Caki2 (cell line): ENCODE measurements around the gene CSF3R. TPM values are rescaled to one million over a fixed set of nuclear protein-coding genes. Genes with fewer than 3 reads are reported as not detected.
A peak's percentile ranks its signal among the peaks of the same experiment; 100 is the strongest.

Experiments used
- DNase-seq: peaks from one replicate; pipeline ENCODE4 v3.0.0-alpha.2; 2015; ENCODE audit warnings: low read depth
- in situ Hi-C: cut with HindIII; loops from 2 replicates; pipeline ENCODE4 v1.10.0; 2016; ENCODE audit warnings: low sequenced_read_pairs, low pct_unique_long_range_greater_than_20kb, mixed read lengths
- total RNA-seq: library from RNA; depleted of rRNA; stranded (reverse); fragments of >200 nt; shearing (Covaris generic); gene quantifications from 2 replicates; pipeline ENCODE4 v1.2.3, GENCODE V29; 2014; ENCODE audit warnings: low replicate concordance

CSF3R gene
- total RNA-seq, 1 experiment from 2014 or later, result not detected

DNA sequence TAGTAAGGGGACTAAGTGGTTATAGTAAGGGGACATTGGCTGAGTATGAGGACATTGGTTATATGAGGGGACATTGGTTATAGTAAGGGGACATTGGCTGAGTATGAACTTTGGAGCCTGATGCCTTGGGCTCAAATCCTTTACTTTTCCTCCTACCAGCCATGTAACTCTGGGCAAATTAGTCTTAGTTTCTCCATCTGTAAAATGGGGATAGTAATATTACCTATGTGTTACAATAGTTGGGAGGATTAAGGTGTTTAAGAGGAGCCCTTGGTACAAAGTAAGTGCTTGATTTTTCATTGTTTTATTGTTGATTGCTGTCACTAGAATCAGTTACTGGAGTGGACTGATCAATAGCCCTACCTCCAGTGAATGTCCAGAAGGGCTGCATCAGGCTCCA lies 35.3 kb downstream of the CSF3R start:
- in situ Hi-C loops, result no loop called here
- no peak for DNase-seq

DNA sequence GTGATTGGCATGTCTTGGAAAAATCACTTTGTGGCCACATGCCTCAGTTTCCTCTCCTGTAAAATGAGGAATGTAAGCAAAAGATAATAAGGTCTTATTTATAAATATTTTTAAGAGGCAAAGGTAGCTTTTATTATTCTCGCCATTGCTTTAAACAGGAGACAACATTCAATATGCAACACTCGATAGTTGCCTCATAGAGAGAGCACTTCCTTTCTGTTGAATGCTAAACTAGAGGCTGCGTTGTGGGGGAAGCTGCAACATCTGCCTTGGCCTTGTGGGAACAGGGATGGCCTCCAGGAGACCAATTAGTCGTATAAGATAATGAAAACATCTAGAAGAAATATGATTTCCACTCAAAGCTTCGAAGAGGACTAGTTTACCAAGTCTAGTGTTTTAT lies 36.0 kb downstream of the CSF3R start:
- DNase-seq, result no peak
- in situ Hi-C loops, result no loop called here

DNA sequence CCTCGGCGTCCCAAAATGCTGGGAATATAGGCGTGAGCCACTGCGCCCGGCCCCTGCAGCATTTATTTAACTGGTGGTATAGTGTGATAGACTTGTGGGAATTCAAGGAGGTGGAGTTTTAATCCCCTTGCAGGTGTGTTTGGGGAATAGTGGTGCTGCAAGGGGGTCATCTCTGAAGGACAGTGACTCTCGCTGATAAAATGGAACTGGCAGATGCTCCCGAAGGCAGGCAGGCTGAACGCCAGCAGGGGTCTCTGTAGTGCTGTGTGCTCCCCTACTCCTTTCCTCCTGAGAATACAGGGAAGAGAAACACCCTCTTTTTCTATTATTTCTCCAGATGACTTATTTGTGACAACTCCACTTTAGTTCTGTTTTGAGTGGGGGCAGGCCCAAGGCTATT lies 36.4 kb downstream of the CSF3R start:
- in situ Hi-C loops, result no loop called here
- no peak for DNase-seq

DNA sequence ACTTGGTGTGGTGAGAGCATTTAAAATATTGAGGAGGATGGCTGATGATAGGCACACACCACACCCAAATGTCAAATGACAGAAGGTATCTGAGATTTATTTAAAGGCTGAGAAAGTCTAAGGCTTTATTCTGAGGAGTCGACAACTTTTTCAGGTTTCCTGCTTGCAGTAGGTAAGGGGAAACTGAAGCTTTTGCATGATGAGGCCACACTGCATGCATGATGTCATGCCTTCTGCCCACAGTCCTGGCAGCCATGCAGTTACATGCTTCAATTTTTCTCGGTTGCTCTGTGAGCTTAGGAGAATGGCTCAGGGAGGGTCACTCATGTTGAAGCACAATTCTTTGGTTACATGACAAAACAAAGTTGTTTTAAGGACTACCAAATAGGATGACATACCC lies 39.4 kb downstream of the CSF3R start:
- DNase-seq, result no peak
- in situ Hi-C loops, result no loop called here

DNA sequence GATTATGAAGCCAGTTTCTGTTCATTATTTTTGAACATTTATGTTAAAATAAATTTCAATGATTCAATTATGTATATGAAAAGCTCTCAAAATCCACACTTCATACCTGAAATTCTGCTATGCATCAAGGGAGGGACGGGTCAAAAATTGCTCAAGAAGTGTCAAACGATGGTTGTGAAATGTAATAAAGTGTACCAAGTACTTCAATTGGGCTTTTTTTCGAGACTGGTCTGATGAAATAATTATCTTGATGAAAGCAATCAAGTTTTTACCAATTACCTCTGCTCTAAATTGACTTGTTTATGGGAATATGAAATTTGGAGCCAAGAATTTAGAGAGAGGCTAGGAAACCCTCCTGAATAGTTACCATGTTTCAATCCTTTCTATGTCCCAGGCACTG lies 40.4 kb downstream of the CSF3R start:
- DNase-seq, result no peak
- in situ Hi-C loops, result no loop called here

DNA sequence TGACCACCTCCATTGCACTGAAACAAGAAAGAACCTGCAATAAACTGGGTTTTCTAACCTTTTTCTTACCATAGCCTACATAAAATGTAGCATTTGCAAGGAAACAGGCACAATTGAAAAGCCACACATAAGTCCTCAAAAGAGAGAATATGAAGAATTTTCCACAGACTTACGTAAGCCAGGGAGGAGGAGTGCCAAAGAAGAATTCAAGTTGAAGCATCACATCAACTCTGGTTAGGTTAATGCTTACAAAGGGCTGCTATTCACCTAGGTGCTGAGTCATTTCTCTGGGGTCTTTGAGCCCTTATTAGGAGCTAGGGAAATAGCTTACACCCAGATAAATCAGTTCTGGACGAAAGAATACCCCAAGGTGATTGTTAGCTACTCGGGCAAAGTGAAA lies 42.1 kb downstream of the CSF3R start:
- in situ Hi-C loops, result no loop called here
- no peak for DNase-seq

DNA sequence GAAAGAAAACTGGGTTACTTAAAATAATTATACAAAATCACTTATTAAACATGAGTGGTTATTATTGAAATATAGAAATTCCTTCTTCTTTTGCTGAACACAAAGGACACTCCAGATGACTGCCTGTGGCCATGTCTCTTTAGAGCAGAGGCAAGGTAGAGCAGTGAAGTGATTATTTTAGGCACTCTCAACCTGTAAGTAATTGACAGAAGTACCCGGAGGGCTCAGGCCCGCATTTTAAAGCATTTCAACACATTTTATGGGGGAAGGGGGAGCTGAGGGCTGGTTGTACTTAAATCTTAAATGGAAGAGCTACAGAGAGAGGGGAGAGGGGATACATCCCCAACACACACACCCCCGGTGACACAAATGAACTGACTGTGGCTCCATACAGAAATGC lies 42.7 kb downstream of the CSF3R start:
- no peak for DNase-seq
- in situ Hi-C loops, result no loop called here

DNA sequence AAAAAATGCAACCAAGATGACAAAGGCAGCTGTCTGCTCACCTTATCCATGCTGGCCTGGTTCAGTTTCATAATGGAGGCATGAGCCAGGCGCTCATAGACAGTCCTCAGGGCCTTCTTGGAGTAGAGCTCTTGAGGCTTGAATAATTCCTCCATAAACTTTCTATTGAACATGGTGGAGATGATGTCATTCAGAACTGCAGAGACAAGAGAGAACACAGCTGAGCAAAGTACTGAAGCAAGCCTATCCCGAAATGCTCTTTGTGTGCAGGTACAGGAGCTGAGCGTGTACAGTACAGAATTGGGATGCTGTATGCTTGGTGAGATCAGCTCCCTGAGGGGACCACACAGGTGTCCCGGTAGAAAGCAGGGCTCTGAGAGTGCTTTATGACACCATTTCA lies 44.0 kb downstream of the CSF3R start:
- in situ Hi-C loops, result no loop called here
- DNase-seq, result no peak

DNA sequence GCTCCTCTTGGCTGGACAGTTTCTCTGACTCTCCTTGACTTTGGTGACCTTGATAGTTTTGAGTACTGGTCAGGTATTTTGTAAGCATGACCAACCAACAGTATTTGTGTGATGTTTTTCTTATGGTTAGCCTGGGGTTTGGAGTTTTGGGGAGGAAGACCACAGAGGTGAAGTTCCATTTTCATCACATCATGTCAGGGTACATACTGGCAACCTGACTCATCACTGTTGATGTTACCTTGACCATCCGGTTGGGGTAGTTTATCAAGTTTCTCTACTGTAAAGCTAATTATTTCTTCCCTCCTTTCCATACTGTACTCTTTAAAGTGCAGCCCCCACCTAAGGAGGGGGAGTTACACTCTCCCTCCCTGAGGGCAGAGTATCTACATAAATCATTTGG lies 45.9 kb downstream of the CSF3R start:
- peak; percentile 44 for DNase-seq
- in situ Hi-C loops, result no loop called here

DNA sequence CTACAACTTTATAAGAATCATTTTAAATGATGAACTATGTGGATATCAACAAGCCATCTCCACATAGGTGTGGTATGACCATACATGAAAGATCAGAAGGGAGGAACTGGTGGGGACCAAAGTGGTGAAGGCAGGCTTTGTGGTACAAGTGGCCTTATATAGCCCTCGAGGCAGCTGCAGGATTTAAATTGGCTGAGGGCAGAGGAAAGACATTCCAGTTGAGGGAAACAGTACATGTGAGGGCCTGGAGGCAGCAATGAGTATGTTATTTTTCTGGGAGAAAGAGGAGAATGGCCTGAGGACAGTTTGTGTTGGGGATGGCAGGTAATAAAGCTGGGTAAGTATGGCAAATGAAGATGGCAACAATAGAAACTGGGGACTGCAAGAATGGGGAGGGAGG lies 49.6 kb downstream of the CSF3R start:
- no peak for DNase-seq
- in situ Hi-C loops, result no loop called here

DNA sequence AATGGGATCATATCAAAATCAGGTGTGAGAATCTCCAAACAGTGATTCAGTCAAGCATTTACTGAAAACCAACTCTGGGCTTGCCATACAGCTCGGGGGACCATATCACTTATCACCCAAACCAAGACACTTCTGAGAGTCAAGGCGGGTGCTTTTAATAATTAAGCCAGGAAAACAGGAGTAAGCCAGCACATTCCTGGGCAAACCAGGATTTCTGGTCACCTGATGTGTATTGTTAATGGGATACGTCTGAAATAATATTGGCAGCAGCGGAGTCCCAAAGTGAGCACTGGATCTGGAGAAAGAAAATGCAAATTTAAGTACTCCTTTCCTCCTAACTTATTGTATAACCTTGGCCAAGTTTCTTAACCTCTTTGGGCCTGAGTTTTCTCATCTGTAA lies 50.1 kb downstream of the CSF3R start:
- DNase-seq, result peak; percentile 62
- in situ Hi-C loops, result no loop called here

DNA sequence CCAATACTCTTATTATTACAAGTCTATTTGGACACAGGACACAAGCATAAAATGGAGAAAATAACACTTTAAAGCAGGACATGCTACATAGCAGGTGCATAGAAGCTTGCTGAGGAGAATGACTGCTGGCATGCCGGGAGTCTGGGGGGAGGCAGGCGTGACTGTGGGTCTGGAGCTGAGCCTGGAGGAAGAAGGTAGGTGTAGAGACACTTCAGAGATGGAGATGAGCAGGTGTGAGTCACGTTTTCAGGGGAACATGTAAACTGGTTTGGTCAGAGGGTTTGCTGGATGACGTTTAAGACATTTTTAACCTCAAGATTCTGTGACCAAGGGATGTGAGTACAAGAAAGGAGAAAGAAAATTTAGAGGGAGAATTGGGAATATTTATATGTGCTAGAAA lies 56.9 kb downstream of the CSF3R start:
- DNase-seq, result no peak
- in situ Hi-C loops, result no loop called here

DNA sequence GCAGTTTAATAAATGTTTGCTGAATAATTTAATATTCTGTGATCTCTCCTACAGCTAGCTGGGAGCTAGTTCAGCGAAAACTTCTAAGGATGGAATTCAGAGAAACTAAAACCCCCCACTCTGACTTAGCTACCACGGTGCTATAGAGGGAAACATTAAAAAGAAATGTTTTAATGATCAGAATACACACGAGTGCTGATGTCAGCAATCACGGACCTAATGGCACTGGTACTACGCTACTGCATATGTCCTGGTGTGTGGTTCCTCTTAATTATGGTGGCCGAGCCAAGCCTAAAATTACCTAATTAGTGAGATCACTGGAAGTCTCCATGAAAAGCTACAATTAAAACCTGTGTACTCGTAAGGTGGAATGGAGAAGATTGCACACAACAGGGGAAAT lies 61.1 kb downstream of the CSF3R start:
- in situ Hi-C loops, result no loop called here
- DNase-seq, result no peak

DNA sequence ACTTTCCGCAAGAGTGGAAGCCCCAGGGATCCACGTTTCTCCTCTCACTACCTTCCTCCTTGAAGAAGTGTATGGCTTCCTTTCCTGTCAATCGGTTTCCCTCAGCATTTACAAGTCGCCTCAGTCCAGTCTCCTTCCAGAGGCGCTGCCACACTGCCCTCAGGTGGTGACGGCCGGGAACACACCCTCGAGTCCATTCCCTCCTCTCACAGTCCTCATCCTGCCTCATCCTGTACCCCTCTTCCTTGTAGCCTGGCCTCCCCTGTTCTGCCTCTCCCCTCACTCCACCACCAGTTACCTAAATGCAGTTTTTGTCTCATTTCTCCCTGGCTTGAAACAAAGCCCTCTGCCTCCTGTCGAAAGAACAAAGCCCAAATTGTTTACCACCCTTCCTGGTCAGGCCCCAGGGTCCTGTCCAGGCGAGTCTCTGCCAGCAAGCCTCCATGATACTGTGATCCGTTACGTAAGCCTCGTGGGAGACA lies 61.8 kb downstream of the CSF3R start:
- DNase-seq, result peak; percentile 74
- in situ Hi-C loops, result no loop called here

DNA sequence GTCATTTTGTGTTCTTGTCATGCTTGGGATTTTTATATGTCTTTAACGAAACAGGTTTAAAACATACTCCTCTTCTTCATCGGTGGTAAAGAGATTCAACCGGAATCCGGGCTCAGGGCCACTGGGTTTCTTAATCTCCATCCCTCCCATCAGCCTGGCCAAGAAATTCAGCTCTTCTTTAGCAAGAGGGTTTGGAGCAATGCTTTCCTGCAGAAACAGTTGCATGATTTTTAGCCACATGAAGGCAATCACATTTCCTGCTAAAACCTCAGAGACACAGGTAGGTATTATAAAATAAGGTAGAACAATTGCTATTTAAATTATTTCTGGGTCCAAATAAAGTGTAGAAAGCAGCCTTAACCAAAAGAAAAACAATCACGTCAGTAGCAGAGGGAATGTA lies 62.3 kb downstream of the CSF3R start:
- in situ Hi-C loops, result no loop called here

DNA sequence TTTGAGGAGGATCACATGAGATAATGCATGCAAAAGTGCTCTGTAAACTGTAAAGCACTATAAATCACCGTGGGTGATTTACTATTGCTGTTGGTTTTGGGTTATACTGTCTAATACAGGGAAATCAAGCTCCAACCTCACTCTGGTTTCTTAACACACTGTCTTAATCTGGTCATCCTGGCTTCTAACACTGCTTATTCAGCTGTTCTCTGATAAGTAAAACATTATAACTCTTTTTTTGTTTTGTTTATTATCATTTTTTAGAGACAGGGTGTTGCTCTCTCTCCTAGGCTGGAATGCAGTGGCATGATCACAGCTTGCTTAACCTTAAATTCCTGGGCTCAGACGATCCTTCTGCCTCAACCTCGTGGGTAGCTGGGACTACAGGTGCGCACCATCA lies 63.1 kb downstream of the CSF3R start:
- in situ Hi-C loops, result no loop called here
- no peak for DNase-seq

More for the DNA sequence above, 62.3 kb downstream of the CSF3R start:
- DNase-seq, result no peak

DNA sequence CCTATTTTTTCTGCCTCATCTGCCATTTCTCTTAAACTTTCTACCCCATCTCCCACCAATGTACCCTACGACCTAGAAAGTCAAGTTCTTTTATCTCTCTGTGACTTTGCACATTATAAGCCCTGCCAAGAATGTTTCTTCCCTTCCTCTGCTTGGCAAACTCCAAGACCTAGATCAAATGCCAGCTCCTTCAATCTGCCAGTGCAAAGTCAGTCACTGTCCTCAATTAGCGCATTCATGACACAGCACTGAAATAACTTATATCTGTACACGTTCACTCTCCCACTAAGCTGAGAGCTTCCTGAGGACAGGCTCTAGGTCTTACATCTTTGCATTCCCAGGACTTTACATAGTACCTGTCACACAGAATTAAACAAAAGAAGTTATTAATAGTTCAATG lies 63.6 kb downstream of the CSF3R start:
- in situ Hi-C loops, result no loop called here

DNA sequence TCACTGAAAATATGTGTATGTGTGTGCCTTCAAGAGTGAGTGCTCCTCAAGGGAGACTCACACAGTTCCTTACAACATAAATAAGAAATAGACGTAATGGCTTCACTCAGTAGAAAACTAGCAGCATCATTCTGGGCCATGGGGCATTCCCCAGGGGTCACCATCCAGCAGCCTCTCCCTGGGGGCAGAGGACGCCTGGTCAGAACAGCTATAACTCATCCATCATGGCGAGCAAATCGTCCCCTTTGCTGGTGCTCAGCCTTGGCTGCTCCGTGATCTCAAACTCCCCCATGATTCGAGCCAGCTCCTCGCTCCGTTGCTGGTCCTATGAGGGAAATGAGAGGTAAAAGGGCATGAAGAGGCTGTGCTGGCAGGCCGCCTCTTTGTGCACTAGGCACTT lies 64.8 kb downstream of the CSF3R start:
- in situ Hi-C loops, result no loop called here
- no peak for DNase-seq

More for the DNA sequence above, 63.6 kb downstream of the CSF3R start:
- no peak for DNase-seq
